Measurements from ENCODE around the gene KTI12.

KTI12 gene

GRCh38 chr1:51982161-51982560 lies 51.4 kb downstream of the KTI12 start:
- DNase-seq (ENCODE audit: low read depth in 2 of 2): no peak

Data from stimulated activated CD4-positive, alpha-beta T cell treated with anti-CD3 and anti-CD28 coated beads, Interleukin-12 subunit alpha, Interleukin-12 subunit beta, amount 100 ng/mL, for 24 hours (primary cell).